Activated naive CD8-positive, alpha-beta T cell (primary cell): Measurements from ENCODE around the gene LYAR.
"Not testable (repeated sequence)": the region's sequence is repeated elsewhere in the genome, so short reads cannot be mapped to it uniquely, and the experiment has no call there.

ENCODE experiments used
- H3K27ac Mint-ChIP-seq: one replicate; pipeline ENCODE4 v1.8.0; 2021; ENCODE audit warnings: mixed read lengths
- H3K27me3 Mint-ChIP-seq: one replicate; pipeline ENCODE4 v1.8.0; 2021; ENCODE audit warnings: mixed read lengths
- H3K36me3 Mint-ChIP-seq: one replicate; pipeline ENCODE4 v1.8.0; 2021; ENCODE audit warnings: mixed read lengths
- H3K4me1 Mint-ChIP-seq: one replicate; pipeline ENCODE4 v1.8.0; 2021; ENCODE audit warnings: low read depth, mixed read lengths
- H3K4me3 Mint-ChIP-seq: one replicate; pipeline ENCODE4 v1.8.0; 2021; ENCODE audit warnings: mild to moderate bottlenecking, mixed read lengths
- H3K9me3 Mint-ChIP-seq: one replicate; pipeline ENCODE4 v1.8.0; 2021; ENCODE audit warnings: low read depth, mixed read lengths

Gene LYAR

DNA sequence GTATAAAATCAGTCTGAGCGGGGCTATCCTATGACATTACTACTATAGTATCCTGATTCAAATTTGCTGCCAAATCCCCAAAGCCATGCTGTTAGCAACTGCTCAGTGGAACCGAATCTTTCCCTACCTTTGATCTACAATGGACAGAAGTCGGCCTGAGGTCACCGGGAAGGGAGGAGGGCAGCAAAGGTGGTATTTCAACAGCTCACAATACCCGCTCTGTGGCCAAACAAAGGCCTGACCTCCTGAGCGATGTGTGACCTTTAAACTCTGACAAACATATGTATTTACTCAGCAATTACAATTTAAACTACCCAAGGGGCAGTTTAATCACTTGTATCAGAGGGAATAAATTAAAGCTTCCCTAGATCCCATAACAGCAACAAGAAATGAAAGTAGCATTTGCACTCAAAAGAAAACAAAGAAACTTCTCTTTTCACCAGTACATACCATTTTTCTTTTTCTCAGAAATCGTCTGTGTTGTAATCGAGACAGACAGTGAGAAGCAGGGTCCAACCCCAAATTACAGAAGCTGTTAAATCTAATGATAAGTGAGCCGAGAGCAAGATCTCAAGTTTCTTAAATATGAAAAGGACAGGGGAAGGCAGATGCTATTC lies 30.4 kb downstream of the LYAR start:
- H3K9me3 Mint-ChIP-seq = no peaks in the 10 kb centered on the region
- no peaks in the 10 kb centered on the region for H3K27me3 Mint-ChIP-seq
- H3K4me1 Mint-ChIP-seq = no peaks in the 10 kb centered on the region
- no peak overlapping the region for H3K4me3 Mint-ChIP-seq
- H3K36me3 Mint-ChIP-seq = no peaks in the 10 kb centered on the region
- no peak overlapping the region for H3K27ac Mint-ChIP-seq

DNA sequence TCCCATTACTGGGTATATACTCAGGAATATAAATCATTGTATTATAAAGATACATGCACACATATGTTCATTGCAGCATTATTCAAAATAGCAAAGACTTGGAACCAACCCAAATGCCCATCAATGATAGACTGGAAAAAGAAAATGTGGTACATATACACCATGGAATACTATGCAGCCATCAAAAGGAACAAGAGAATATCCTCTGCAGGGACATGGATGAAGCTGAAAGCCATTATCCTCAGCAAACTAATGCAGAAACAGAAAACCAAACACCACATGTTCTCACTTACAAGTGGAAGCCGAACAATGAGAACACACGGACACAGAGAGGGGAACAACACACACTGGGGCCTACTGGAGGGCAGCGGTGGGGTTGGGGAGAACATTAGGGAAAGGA lies 32.2 kb downstream of the LYAR start:
- not testable (repeated sequence) for H3K4me3 Mint-ChIP-seq, H3K27ac Mint-ChIP-seq, H3K9me3 Mint-ChIP-seq, H3K4me1 Mint-ChIP-seq, H3K36me3 Mint-ChIP-seq, H3K27me3 Mint-ChIP-seq

DNA sequence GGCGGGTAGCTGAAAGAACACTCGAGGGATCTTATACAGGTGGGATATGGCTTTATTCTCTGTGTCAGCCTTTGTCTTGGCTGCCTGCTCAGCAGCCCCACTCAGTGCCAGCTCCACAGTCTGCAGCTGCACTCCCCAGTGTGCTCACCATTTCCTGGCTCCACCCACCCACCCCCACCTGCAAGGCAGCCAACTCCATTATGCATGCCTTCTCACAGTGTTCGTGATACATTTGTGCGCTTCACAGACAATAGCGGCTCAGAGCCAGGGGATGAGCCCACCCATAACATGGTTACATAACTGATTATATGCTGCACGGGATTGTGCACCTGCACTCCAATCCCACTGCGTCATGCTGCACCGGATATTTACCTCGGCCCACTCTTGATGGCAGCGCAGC lies 33.2 kb downstream of the LYAR start:
- Mint-ChIP-seq H3K9me3 (no peaks in the 10 kb centered on the region), H3K36me3 (no peaks in the 10 kb centered on the region), H3K27me3 (no peaks in the 10 kb centered on the region), H3K27ac (no peak overlapping the region), H3K4me1 (no peaks in the 10 kb centered on the region), H3K4me3 (no peak overlapping the region)

DNA sequence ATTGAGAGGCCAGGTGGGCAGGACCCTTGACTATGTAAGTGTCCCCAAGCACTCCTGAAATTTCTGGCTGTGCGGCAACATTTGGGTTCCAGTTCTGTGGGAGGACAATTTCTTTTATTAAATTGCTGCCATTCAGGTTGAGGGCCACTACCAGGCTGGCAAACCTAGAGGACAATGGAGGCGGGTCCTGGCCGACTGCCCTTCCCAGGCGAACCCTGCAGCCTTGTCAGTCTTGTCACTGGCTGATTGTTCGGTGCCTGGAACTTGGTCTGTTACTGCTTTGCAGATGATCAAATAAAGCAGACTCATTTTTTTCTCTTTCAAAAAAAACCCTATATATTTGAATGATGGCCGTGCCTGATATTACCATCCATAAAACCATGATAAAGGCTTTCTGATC lies 35.3 kb downstream of the LYAR start:
- Mint-ChIP-seq H3K9me3 (no peaks in the 10 kb centered on the region), H3K27me3 (no peaks in the 10 kb centered on the region), H3K4me1 (no peaks in the 10 kb centered on the region), H3K36me3 (no peaks in the 10 kb centered on the region), H3K27ac (no peak overlapping the region), H3K4me3 (no peak overlapping the region)

DNA sequence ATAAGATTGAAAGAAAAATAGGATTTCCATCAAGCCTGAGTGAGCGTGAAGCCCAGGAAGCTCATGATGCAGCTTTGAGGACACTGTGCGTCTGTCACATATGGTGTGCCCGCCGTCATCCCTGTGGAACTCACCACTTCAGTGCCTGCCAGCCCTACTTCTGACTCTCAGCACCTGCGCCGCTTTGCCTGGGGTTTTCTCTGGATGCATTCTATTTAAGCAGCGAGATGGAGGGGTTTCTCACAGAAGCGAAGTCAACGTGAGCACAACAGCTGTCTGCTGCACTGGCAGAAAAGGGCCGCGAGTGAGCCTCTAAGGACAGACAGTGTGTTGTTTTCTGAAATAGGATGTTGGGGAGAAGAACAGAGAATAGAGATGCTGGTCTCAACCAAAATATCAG lies 35.8 kb downstream of the LYAR start:
- Mint-ChIP-seq H3K4me3 (no peak overlapping the region), H3K4me1 (peaks cover 1% of the 10 kb centered on the region), H3K27ac (no peak overlapping the region), H3K36me3 (no peaks in the 10 kb centered on the region), H3K9me3 (no peaks in the 10 kb centered on the region), H3K27me3 (no peaks in the 10 kb centered on the region)

DNA sequence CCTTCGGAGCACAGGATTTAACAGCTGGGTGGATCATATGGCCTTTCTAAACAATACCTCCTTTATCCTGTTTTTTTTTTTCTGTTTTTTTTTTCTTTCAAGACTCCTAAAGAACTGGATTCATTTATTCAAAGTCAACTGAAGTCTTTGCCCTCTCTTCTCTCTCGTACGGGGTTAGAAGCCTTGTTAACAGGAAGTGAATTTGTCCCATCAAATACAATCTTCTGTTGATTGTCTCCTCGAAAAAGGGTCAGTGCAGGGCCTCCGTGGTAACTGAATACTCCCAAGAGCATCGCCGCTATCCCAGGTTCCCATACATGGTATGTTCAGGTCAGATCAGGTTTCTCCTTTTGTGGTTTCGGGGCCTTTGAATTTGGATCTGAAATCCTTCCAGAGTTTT lies 40.1 kb downstream of the LYAR start:
- no peaks in the 10 kb centered on the region for H3K27me3 Mint-ChIP-seq
- H3K4me1 Mint-ChIP-seq = peaks cover 25% of the 10 kb centered on the region
- no peak overlapping the region for H3K27ac Mint-ChIP-seq
- H3K9me3 Mint-ChIP-seq = no peaks in the 10 kb centered on the region
- peak overlapping the region; percentile 32 for H3K4me3 Mint-ChIP-seq
- H3K36me3 Mint-ChIP-seq = peaks cover 9% of the 10 kb centered on the region

DNA sequence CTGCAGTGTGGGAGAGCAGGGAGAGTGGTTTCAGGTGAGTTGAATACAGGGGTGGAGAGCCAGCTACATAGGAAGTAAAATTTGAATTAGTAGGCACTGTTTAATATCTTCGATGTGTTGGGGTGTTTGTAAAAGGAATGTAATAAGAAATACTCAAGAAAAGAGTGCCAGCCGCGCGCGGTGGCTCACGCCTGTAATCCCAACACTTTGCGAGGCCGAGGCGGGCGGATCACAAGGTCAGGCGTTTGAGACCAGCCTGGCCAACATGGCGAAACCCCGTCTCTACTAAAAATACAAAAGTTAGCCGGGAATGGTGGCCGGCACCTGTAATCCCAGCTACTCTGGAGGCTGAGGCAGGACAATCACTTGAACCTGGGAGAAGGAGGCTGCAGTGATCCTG lies 40.6 kb downstream of the LYAR start:
- not testable (repeated sequence) for H3K27ac Mint-ChIP-seq, H3K9me3 Mint-ChIP-seq, H3K27me3 Mint-ChIP-seq, H3K36me3 Mint-ChIP-seq
- Mint-ChIP-seq H3K4me1 (peaks cover 25% of the 10 kb centered on the region), H3K4me3 (peak overlapping the region; percentile 97)

DNA sequence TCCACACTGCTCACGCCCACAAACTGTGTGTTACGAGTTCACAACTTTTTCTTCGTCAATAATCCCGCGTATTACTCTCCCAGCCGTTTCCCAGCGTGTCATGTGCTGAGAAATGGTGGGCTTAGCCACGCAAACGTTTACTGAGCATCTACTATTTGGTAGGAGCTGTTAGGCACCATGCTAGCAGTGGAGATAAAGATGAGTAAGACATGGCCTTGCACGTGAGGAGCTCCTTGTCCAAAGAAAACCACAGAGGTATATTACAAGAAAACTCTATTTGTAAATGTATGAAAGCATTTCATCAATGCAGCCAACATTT lies 41.1 kb downstream of the LYAR start:
- Mint-ChIP-seq H3K27ac (peak overlapping the region; percentile 98), H3K9me3 (no peaks in the 10 kb centered on the region), H3K36me3 (peaks cover 9% of the 10 kb centered on the region), H3K27me3 (no peaks in the 10 kb centered on the region), H3K4me1 (peaks cover 25% of the 10 kb centered on the region), H3K4me3 (peak overlapping the region; percentile 97)

DNA sequence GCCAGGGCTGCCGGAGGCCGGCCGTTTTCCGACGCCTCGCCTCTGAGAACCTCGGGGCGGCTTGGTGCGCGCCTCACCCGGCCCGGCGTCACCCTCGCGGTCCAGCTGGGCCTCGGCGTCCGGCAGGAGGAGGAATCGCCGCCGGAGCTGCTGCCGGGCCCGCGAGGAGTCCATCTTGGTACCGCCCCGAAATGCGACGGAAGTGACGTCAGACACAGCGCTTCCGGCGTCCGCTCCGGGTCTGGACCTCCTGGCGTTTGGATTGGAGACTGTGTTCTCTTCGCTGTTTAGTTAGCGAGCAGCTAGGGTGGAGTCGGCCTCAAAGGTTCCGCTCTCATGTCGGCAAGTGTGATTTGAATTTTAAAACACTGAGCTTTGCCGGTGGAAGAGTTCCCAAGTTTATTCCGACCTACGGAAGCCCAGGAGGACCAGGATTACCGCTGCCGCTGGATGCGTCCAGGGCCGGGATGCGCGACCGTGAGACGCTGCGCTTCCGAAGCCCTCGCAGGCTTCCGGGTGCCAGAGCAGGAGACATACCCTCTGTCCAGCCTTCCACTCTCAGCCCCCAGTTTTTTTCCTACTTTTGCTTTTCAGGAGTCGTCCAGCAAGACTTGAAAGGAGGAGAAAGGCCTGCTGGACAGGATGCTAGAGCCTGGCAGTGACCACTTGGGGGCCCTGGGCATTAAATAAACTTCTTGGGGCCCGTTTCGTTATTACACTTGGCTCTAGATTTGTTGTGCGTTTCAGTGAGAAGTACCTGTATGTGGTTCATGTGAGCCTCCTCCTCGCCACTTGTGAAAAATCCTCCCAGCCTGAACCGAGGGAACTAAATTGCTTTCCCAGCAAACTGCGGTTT lies 41.7 kb downstream of the LYAR start, which contains the start of gene TMEM128:
TSS of gene TMEM128 (minus strand) at position 195 of the 856 bp plus-strand sequence. CDS start at position 174, 21 bp downstream.
- Mint-ChIP-seq H3K36me3 (peaks cover 9% of the 10 kb centered on the region), H3K4me1 (peaks cover 25% of the 10 kb centered on the region), H3K27ac (peak within 1 kb of the TSS; percentile 98), H3K4me3 (peak within 1 kb of the TSS; percentile 97), H3K9me3 (no peaks in the 10 kb centered on the region), H3K27me3 (no peaks in the 10 kb centered on the region)

DNA sequence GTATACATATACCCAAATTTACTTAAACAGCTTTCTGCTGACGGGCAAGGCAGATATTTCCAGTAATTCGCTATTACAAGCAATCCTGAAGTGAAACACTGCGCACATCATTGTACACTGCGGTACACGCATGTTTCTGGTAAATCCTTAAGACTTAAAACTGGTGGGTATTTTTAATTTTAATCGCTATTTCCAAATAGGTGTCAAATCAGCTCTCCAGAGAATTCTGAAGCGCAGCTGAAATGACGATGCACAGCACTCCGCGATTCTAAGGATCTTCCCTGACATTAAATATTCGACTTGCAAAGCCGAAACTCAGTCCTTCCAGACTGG lies 42.3 kb downstream of the LYAR start:
- Mint-ChIP-seq H3K4me1 (peaks cover 25% of the 10 kb centered on the region), H3K27ac (peak overlapping the region; percentile 98), H3K4me3 (peak overlapping the region; percentile 97), H3K36me3 (peaks cover 9% of the 10 kb centered on the region), H3K27me3 (no peaks in the 10 kb centered on the region), H3K9me3 (no peaks in the 10 kb centered on the region)

DNA sequence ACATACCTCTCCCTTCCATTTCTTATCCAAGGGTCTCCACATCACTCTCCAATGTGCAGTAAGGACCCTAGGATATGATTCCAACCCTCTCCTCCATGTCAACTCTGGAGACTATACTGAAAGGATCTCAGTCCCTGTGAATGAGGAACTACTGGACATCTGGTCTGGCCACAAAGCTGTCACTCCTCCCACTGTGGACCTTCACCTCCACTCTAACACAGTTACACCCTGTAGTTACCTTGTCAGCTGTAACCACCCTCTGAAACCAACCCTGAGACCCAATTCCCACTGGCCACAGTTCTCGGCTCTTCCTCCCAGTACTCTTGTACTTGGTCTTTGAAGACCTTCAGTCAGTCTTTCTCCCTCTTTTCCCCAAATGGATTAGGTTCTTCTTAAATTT lies 44.8 kb downstream of the LYAR start:
- no peak overlapping the region for H3K27ac Mint-ChIP-seq
- H3K4me1 Mint-ChIP-seq = peaks cover 25% of the 10 kb centered on the region
- H3K27me3 Mint-ChIP-seq = no peaks in the 10 kb centered on the region
- no peaks in the 10 kb centered on the region for H3K9me3 Mint-ChIP-seq
- H3K4me3 Mint-ChIP-seq = no peak overlapping the region
- peaks cover 9% of the 10 kb centered on the region for H3K36me3 Mint-ChIP-seq

DNA sequence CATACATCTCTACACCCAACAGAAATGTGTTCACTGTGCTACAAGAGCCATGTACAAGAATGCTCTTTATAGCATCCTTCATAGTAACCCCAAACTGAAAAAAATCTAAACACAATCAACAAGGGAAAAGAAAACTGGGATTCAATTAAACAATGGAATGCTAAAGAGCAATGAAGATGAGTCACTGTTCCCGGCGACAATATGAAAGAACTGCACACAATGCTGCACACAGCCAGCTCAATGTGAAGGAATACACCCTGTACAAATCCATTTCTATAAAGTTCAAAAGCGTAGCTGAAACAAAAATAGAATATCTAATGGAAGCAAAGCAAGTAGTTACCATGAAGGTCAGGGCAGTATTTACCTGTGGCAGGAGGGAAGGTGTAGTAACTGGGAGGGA lies 50.4 kb downstream of the LYAR start:
- H3K27ac Mint-ChIP-seq = peak overlapping the region; percentile 55
- H3K27me3 Mint-ChIP-seq, H3K4me3 Mint-ChIP-seq, H3K4me1 Mint-ChIP-seq, H3K36me3 Mint-ChIP-seq, H3K9me3 Mint-ChIP-seq: not testable (repeated sequence)

DNA sequence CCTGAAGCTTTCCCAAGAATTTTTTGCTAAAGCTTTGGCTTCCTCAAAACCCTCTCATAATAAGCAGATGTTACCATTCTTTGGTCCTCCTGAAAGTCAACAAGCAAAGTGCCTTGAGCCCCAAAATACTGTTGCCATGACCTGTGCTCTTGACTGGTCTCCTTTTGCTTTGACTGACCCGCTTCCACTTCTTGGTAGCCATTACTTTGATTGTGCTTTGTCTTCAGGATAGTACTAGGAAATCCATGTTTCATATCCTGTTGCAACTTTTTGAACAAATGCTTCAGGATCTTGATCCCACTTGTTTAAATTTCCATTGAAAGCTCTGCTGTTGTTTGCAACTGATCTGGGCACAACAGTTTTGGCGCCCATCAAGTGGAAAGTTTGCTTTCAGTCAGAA lies 56.3 kb downstream of the LYAR start:
- peaks cover 6% of the 10 kb centered on the region for H3K9me3 Mint-ChIP-seq
- no peak overlapping the region for H3K4me3 Mint-ChIP-seq
- H3K36me3 Mint-ChIP-seq = peaks cover 6% of the 10 kb centered on the region
- no peaks in the 10 kb centered on the region for H3K27me3 Mint-ChIP-seq
- no peaks in the 10 kb centered on the region for H3K4me1 Mint-ChIP-seq
- no peak overlapping the region for H3K27ac Mint-ChIP-seq

DNA sequence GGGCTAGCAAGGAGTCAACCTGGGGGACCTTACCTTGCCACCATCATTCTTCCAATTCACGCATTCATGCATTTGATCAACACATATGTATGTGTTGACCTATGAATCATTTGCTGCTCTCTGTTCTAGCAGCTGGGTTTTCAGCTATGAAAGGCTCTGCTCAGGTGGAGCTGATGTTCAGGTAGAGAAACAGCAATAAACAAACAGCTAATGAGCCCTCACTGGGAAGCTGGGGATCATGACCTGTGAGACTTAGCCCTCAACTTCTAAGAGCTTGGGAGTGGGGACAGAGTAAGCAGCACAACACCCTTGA lies 61.6 kb downstream of the LYAR start:
- Mint-ChIP-seq H3K4me3 (no peak overlapping the region), H3K27me3 (peaks cover 27% of the 10 kb centered on the region)

DNA sequence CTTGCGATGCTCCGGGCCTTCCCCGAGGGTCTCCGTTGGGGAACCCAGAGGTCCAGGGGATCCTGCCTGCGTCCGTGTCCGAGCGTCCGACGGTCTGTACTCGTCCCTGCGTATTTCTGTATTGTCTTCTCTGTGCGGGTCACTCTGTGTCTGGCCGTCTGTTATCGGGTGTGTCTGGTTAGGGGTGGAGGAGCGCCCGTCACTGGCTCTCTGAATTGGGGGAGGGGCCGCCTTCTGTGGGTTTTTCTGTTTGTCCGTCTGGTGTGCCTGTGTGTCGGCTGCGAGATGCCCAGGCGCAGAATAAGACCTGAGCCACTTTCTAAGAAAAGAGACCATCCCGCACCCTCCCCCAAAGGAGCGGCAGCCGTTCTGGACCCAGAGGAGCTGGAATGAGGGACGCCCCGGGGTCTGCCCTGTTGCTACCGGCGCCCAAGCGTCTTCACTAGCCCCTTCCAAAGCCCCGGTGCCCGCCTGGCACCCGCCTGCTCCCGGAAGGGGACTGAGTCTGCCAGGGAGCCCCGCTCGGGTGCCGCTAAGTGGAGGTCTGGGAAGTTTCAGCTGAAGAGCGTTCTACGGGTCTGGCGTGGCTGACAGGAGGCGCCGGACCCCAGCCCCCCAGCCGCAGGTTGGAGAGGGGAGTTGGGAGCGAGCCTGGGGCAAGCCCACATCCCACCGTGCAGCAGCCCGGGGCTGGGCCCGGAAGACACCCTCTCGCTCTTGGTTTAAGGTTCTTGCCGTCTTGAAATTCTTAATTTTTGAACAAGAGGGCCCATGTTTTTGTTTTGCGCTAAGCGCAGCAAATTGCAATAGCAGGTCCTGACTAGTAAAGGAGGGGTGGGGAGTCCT lies 62.2 kb downstream of the LYAR start:
- H3K9me3 Mint-ChIP-seq = no peaks in the 10 kb centered on the region
- H3K4me3 Mint-ChIP-seq = peak overlapping the region; percentile 32
- peaks cover 31% of the 10 kb centered on the region for H3K27me3 Mint-ChIP-seq
- H3K27ac Mint-ChIP-seq = no peak overlapping the region
- no peaks in the 10 kb centered on the region for H3K36me3 Mint-ChIP-seq
- peaks cover 12% of the 10 kb centered on the region for H3K4me1 Mint-ChIP-seq

More for the DNA sequence above, 61.6 kb downstream of the LYAR start:
- H3K27ac Mint-ChIP-seq = no peak overlapping the region
- H3K9me3 Mint-ChIP-seq = no peaks in the 10 kb centered on the region
- no peaks in the 10 kb centered on the region for H3K36me3 Mint-ChIP-seq
- peaks cover 12% of the 10 kb centered on the region for H3K4me1 Mint-ChIP-seq
